Liver (tissue), 9 donors: ENCODE data around the gene TTC21B. TPM values are rescaled to one million over a fixed set of nuclear protein-coding genes. Genes with fewer than 3 reads are reported as not detected.

Experiments
- DNase-seq: peaks from one replicate; pipeline ENCODE4 v3.0.0-alpha.2; 2017; ENCODE audit warnings: low spot score
- H3K27ac ChIP-seq, 2 donors: one replicate each; pipeline ENCODE4 v1.7.0; 2013; ENCODE audit warnings: inconsistent platforms in 2 of 2, low read length in 2 of 2, control low read depth in 1 of 2, low read depth in 1 of 2, mild to moderate bottlenecking in 1 of 2
- H3K27me3 ChIP-seq, 4 donors: one replicate each; pipeline versions ENCODE4 v1.6.1 to v1.7.0; 2013; ENCODE audit warnings: low read length in 3 of 4, inconsistent platforms in 1 of 4, mild to moderate bottlenecking in 1 of 4, moderate library complexity in 1 of 4; ENCODE audit not compliant: control insufficient read depth in 4 of 4, insufficient read depth in 4 of 4
- H3K36me3 ChIP-seq, 4 donors: one replicate each; pipeline versions ENCODE4 v1.6.1 to v1.7.0; 2013; ENCODE audit warnings: low read length in 3 of 4, mild to moderate bottlenecking in 3 of 4, low read depth in 1 of 4, moderate library complexity in 1 of 4; ENCODE audit not compliant: control insufficient read depth in 4 of 4, insufficient read depth in 3 of 4
- H3K4me1 ChIP-seq, 4 donors: one replicate each; pipeline versions ENCODE4 v1.6.1 to v1.7.0; 2013; ENCODE audit warnings: low read length in 3 of 4, mild to moderate bottlenecking in 3 of 4, moderate library complexity in 1 of 4; ENCODE audit not compliant: control insufficient read depth in 4 of 4, insufficient read depth in 4 of 4
- H3K4me3 ChIP-seq, 3 donors: one replicate each; pipeline versions ENCODE4 v1.6.1 to v1.7.0; 2013; ENCODE audit warnings: low read length in 3 of 3, control low read depth in 1 of 3, low read depth in 1 of 3, mild to moderate bottlenecking in 1 of 3
- H3K9ac ChIP-seq, 2 donors: one replicate each; pipeline ENCODE4 v1.7.0; 2013; ENCODE audit warnings: low read length in 2 of 2, mild to moderate bottlenecking in 2 of 2, moderate library complexity in 2 of 2, control low read depth in 1 of 2, low read depth in 1 of 2
- H3K9me3 ChIP-seq, 4 donors: one replicate each; pipeline versions ENCODE4 v1.6.1 to v1.7.0; 2013; ENCODE audit warnings: low read length in 3 of 4; ENCODE audit not compliant: control insufficient read depth in 4 of 4
- ATF3 ChIP-seq: IDR thresholded peaks from 2 replicates; pipeline ENCODE4 v1.6.1; 2016; ENCODE audit warnings: antibody characterized with exemption
- EGR1 ChIP-seq, 2 donors: IDR thresholded peaks; 2 replicates each; pipeline ENCODE4 v1.6.1; 2016 to 2018; ENCODE audit warnings: antibody characterized with exemption in 2 of 2, low read depth in 2 of 2
- FOXA1 ChIP-seq: IDR thresholded peaks from 2 replicates; pipeline ENCODE4 v1.6.1; 2016; ENCODE audit warnings: antibody characterized with exemption
- FOXA2 ChIP-seq: IDR thresholded peaks from 2 replicates; pipeline ENCODE4 v1.6.1; 2016; ENCODE audit warnings: antibody characterized with exemption
- GABPA ChIP-seq, 2 donors: IDR thresholded peaks in 1 of 2; conservative IDR thresholded peaks in 1 of 2; 2 replicates each; pipeline ENCODE4 v1.6.1; 2016; ENCODE audit warnings: antibody characterized with exemption in 2 of 2, mild to moderate bottlenecking in 1 of 2, moderate library complexity in 1 of 2
- HNF4A ChIP-seq, 2 donors: conservative IDR thresholded peaks; 2 replicates each; pipeline ENCODE4 v1.6.1; 2016; ENCODE audit warnings: antibody characterized with exemption in 2 of 2, mild to moderate bottlenecking in 2 of 2
- HNF4G ChIP-seq: IDR thresholded peaks from 2 replicates; pipeline ENCODE4 v1.6.1; 2016; ENCODE audit warnings: antibody characterized with exemption
- JUND ChIP-seq, 2 donors: IDR thresholded peaks; 2 replicates each; pipeline ENCODE4 v1.6.1; 2016; ENCODE audit warnings: antibody characterized with exemption in 2 of 2
- MAX ChIP-seq: IDR thresholded peaks from 2 replicates; pipeline ENCODE4 v1.6.1; 2016; ENCODE audit warnings: antibody characterized with exemption
- NR2F2 ChIP-seq: IDR thresholded peaks from 2 replicates; pipeline ENCODE4 v1.6.1; 2016; ENCODE audit warnings: antibody characterized with exemption
- RAD21 ChIP-seq, 2 donors: IDR thresholded peaks; 2 replicates each; pipeline ENCODE4 v1.6.1; 2016; ENCODE audit warnings: antibody characterized with exemption in 2 of 2, mild to moderate bottlenecking in 2 of 2
- REST ChIP-seq: IDR thresholded peaks from 2 replicates; pipeline ENCODE4 v1.6.1; 2016; ENCODE audit warnings: antibody characterized with exemption, mild to moderate bottlenecking
- RXRA ChIP-seq, 2 donors: IDR thresholded peaks; 2 replicates each; pipeline ENCODE4 v1.6.1; 2017 to 2018; ENCODE audit warnings: antibody characterized with exemption in 2 of 2, mild to moderate bottlenecking in 1 of 2
- SP1 ChIP-seq: IDR thresholded peaks from 2 replicates; pipeline ENCODE4 v1.6.1; 2018; ENCODE audit warnings: antibody characterized with exemption, mild to moderate bottlenecking
- TAF1 ChIP-seq: conservative IDR thresholded peaks from 2 replicates; pipeline ENCODE4 v1.6.1; 2016; ENCODE audit warnings: antibody characterized with exemption, mild to moderate bottlenecking
- YY1 ChIP-seq: IDR thresholded peaks from 2 replicates; pipeline ENCODE4 v1.6.1; 2016; ENCODE audit warnings: antibody characterized with exemption, mild to moderate bottlenecking
- ZBTB33 ChIP-seq: IDR thresholded peaks from 2 replicates; pipeline ENCODE4 v1.6.1; 2016; ENCODE audit warnings: antibody characterized with exemption
- WGBS: extraction: QIAGEN DNeasy Blood & Tissue Kit; methylation state at CpG from one replicate; pipeline ENCODE4 v1.1.7; 2013; 5-methylcytosine and 5-hydroxymethylcytosine counted together
- polyA plus RNA-seq, 2 donors: library from polyadenylated mRNA; stranded (reverse) in 1 of 2; unstranded in 1 of 2; fragments of 200-250 nt in 1 of 2; fragments of >200 nt in 1 of 2; fragmentation: Nextera tagmentation in 1 of 2; extraction: Ambion mirVana in 1 of 2; gene quantifications; one replicate each; pipeline versions ENCODE4 v1.2.1 to v1.2.3, GENCODE V29; 2013 to 2015
- total RNA-seq, 2 donors: library from RNA; depleted of rRNA; stranded (reverse); fragments of >200 nt; gene quantifications; one replicate each; pipeline ENCODE4 v1.2.3, GENCODE V29; 2014
- TF ChIP-seq, protein P1 (sequence below): fragments of 150-350 bp; IDR thresholded peaks from 2 replicates; pipeline ENCODE4 v1.5.1; 2017; ENCODE audit warnings: improper control_type of control experiment, low read depth, low read length; ENCODE audit not compliant: missing input control
- donor health status: healthy.
- donor health status: healthy.
- donor health status: healthy.
- donor health status: healthy.
- donor health status: healthy.

Gene TTC21B
- total and polyA plus RNA-seq, 4 donors: 2.0 to 25.3 (median 12.7) TPM

DNA sequence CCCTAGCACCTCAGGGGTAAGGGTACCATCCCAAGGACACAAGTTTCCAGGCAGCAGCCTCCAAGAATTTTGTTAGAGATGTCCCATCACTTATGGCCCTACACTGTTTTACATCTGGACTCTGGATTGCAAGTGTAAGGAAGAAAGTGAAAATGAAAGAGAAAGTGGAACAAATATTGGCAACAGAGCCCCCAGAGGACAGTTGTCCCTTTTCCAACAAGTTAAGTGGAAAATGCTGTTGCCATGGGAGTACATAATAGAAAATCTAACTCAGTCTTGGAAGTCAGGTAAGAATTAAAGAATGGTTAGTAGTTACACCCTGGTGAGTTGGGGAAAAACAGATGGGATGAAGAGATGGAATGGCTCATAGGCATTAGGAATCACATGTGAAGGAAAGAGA is 50.6 kb downstream of the TTC21B start:
- Histone ChIP-seq H3K9me3 (no peaks in the 10 kb centered on the region), H3K9ac (peak overlapping the region in 1 of 2 donors; percentile 20), H3K27me3 (no peaks in the 10 kb centered on the region), H3K36me3 (peaks cover 0 to 27% (median 11%) of the 10 kb centered on the region in 4 donors), H3K27ac (no peak overlapping the region), H3K4me1 (peaks cover 0 to 4% (median 3%) of the 10 kb centered on the region in 4 donors), H3K4me3 (peak overlapping the region in 1 of 3 donors; percentile 12)
- TF ChIP-seq, protein P1, sequence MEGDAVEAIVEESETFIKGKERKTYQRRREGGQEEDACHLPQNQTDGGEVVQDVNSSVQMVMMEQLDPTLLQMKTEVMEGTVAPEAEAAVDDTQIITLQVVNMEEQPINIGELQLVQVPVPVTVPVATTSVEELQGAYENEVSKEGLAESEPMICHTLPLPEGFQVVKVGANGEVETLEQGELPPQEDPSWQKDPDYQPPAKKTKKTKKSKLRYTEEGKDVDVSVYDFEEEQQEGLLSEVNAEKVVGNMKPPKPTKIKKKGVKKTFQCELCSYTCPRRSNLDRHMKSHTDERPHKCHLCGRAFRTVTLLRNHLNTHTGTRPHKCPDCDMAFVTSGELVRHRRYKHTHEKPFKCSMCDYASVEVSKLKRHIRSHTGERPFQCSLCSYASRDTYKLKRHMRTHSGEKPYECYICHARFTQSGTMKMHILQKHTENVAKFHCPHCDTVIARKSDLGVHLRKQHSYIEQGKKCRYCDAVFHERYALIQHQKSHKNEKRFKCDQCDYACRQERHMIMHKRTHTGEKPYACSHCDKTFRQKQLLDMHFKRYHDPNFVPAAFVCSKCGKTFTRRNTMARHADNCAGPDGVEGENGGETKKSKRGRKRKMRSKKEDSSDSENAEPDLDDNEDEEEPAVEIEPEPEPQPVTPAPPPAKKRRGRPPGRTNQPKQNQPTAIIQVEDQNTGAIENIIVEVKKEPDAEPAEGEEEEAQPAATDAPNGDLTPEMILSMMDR: no peak
- peak in 1 of 2 donors; percentile 33 for TF ChIP-seq HNF4A (conservative IDR thresholded peaks at IDR 0.05)
- DNase-seq: no peak

DNA sequence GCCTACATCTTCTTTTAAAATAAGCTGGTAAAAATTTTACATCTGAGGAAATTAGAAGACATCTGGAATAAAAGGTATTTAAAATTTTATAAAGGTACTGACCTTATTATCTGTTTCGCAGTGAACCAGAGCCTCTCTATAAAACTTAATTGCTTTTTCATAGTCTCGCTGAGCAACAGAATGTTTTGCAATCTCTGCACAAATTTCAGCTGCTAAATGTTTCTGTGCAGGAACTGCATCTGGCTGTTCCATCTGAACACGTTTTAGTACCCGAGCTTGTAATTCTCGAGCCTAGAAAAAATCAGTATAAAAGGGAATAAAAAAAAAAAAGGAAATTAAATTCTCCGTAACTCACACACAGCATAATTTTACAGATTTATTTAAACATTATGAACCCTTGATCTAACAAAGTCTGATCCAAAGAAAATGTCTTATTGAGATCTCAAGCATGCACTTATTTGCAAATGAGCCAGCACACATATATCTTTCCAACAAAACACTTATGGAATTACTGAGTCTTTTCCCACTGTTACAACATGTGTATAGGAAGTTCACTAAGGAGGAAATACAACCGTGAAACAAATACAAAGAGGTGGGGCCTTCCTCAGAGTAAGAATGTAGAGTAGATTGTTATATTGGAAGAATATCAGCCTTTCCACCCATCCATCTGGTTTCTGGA is 51.8 kb downstream of the TTC21B start:
- H3K9ac ChIP-seq: no peak overlapping the region
- H3K9me3 ChIP-seq: no peaks in the 10 kb centered on the region
- TF ChIP-seq ZBTB33 (no peak), FOXA1 (no peak), MAX (no peak), YY1 (no peak), RAD21 (IDR thresholded peaks at IDR 0.05) (no peak), HNF4A (conservative IDR thresholded peaks at IDR 0.05) (no peak), SP1 (no peak), JUND (IDR thresholded peaks at IDR 0.05) (no peak), GABPA (IDR thresholded peaks at IDR 0.05 in 1 of 2, conservative IDR thresholded peaks at IDR 0.05 in 1 of 2) (no peak), REST (no peak), RXRA (IDR thresholded peaks at IDR 0.05) (no peak), EGR1 (IDR thresholded peaks at IDR 0.05; ENCODE audit: low read depth in 2 of 2) (no peak), TAF1 (no peak), HNF4G (no peak), NR2F2 (no peak), ATF3 (no peak), FOXA2 (no peak)
- TF ChIP-seq, protein P1: no peak
- no peaks in the 10 kb centered on the region for H3K27me3 ChIP-seq
- H3K36me3 ChIP-seq: peaks cover 0 to 31% (median 17%) of the 10 kb centered on the region in 4 donors
- no peak for DNase-seq
- 88% methylated on average over 7 of the region's 7 CpGs for WGBS
- H3K27ac ChIP-seq: no peak overlapping the region
- H3K4me3 ChIP-seq: no peak overlapping the region
- H3K4me1 ChIP-seq: peaks cover 0 to 4% (median 3%) of the 10 kb centered on the region in 4 donors
